ENCODE data around the gene UPK3BL2. TPM values are rescaled to one million over a fixed set of nuclear protein-coding genes. Genes with fewer than 3 reads are reported as not detected.
"Not testable (repeated sequence)": the region's sequence is repeated elsewhere in the genome, so short reads cannot be mapped to it uniquely, and the experiment has no call there.

Gene UPK3BL2
- total and polyA plus RNA-seq, 10 donors = 11.5 to 31.0 (median 23.7) TPM

DNA sequence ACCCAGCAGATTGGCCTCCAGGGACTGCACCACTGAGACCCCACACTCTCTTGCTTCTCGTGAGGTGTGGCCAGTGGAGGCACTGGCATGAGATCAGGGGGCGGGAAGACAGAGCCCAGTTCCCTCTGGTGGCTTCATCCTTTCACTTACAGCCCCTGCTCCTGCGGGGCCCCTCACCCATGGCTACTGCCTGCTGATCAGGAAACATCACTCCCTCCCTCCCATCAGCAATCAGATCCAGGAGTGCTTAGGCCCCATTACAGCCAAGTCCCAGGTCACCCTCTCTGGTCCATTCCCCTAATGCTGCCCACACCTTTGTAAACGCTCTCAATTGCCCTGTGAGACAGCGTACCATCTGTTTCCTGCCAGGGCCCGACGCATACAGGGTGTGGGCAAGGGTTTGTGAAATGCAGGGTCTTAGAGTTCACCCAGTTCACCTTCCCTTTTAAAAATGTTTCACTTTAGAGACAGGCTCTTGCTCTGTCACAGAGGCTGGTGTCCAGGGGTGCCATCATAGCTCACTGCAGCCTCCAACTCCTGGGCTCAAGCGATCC, 8.4 kb downstream of the UPK3BL2 start:
- DNase-seq; H3K4me3 ChIP-seq; H3K27me3 ChIP-seq (replicated peaks in 1 of 7); H3K4me1 ChIP-seq; H3K27ac ChIP-seq; H3K9me3 ChIP-seq; H3K36me3 ChIP-seq; intact Hi-C loops (cut with DNase I; ENCODE audit: low total_unique reads): not testable (repeated sequence)
- WGBS, 5 donors = 16 to 78% (median 39%) methylated on average over 1 to 4 of the region's 8 CpGs

GRCh38 chr7:102532127-102532526, 11.4 kb downstream of the UPK3BL2 start:
- intact Hi-C loops (cut with DNase I; ENCODE audit: low total_unique reads); H3K27ac ChIP-seq; DNase-seq; H3K4me3 ChIP-seq; H3K9me3 ChIP-seq; H3K27me3 ChIP-seq (replicated peaks in 1 of 7); H3K36me3 ChIP-seq; H3K4me1 ChIP-seq: not testable (repeated sequence)
- WGBS, 5 donors = 81 to 95% (median 83%) methylated on average over 2 of the region's 2 CpGs

DNA sequence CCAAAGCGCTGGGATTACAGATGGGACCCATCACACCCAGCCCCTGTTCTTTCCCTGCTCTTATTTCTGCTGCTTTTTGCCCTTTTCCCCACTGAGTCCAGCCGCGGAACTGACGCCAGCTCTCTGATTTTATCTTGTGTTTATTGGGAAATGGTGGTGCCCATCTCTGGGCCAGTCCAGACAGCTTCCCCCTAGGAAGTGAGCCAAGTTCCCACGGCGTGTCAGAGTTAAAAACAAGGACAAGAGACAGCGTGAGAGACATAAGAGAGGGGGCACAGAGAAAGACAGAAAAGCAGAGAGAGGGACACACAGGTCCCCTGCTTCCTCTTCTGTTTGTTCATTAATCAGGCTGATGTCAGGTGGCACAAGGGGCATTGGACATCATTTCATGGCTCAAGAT, 11.9 kb downstream of the UPK3BL2 start:
- H3K4me1 ChIP-seq; H3K9me3 ChIP-seq; H3K27ac ChIP-seq; H3K36me3 ChIP-seq; intact Hi-C loops (cut with DNase I; ENCODE audit: low total_unique reads); H3K27me3 ChIP-seq (replicated peaks in 1 of 7); H3K4me3 ChIP-seq: not testable (repeated sequence)
- peak; percentile 41 for DNase-seq
- no CpG with 5 or more reads among the region's 7 CpGs for WGBS, 5 donors

DNA sequence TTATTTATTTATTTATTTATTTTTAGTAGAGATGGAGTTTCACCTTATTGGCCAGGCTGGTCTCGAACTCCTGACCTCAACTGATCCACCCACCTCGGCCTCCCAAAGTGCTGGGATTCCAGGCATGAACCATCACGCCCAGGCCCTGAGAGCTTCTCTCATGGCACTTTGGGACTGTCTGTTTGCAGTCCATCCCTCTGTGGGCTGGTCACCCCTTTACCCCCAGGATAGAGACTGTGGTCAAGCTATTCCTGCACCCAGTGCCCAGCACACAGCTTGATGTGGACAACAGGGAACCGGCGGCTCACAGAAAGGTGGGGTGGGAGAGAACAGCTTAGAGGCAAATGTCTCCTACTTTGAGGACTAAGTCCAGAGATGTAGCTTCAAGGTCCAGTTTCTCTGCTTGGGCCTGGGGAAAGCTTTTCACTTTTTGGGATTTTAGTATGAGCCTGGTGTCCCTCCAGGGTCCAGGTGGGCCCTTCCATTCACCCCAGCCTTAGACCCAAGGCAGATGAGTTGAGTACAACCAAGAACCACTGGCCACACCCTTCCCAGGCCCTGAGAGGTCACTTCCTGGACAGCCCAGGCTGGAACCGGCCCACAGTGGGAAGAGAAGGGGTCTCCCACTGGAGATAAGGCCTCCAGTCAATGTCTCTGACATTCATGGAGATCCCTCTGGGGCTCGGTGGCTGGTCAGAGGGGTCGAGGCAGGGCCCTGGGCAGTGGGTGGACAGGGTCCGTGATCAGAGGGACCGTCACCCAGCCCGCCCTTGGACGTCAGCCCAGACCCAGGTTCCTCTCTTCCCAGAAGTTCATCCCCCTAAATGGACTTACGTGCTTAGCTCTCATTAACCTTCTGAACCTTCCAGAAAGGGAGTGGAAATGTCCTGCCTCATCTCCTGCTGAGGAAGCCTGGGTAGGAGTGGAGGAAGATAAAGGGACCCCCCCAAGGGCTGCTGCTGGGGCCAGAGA, 15.4 kb downstream of the UPK3BL2 start:
- 94 to 100% (median 100%) methylated on average over 1 to 4 of the region's 13 CpGs for WGBS, 5 donors
- H3K9me3 ChIP-seq; H3K27me3 ChIP-seq (replicated peaks in 1 of 7); intact Hi-C loops (cut with DNase I; ENCODE audit: low total_unique reads); H3K4me1 ChIP-seq; H3K36me3 ChIP-seq; DNase-seq; H3K27ac ChIP-seq; H3K4me3 ChIP-seq: not testable (repeated sequence)

DNA sequence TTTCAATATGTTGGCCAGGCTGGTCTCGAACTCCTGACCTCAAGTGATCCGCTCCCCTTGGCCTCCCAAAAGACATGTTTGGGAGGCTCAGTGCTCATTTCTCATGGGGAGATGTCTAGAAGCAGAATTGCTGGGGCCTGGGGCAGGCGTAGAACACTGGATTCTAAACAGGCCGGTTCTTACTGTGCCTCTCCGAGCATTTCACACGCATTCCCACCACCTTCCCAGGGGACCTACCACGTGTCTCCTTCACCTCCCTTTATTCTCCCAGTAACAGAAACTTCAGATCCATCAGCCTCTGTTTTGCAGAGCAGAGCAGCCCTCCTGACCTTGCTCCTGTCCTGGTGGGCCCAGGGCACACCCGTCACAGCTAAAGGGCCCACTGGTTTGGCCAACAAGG, 16.3 kb downstream of the UPK3BL2 start:
- H3K4me1 ChIP-seq; H3K27ac ChIP-seq; H3K9me3 ChIP-seq; H3K27me3 ChIP-seq (replicated peaks in 1 of 7); DNase-seq; H3K36me3 ChIP-seq; intact Hi-C loops (cut with DNase I; ENCODE audit: low total_unique reads); H3K4me3 ChIP-seq: not testable (repeated sequence)
- WGBS, 5 donors = 86 to 100% (median 89%) methylated on average over 1 of the region's 8 CpGs; no CpG with 5 or more reads in 1 of the 5 donors

GRCh38 chr7:102524803-102525202, 18.7 kb downstream of the UPK3BL2 start:
- H3K27me3 ChIP-seq (replicated peaks in 1 of 7); H3K9me3 ChIP-seq; intact Hi-C loops (cut with DNase I; ENCODE audit: low total_unique reads); H3K4me3 ChIP-seq; DNase-seq; H3K27ac ChIP-seq; H3K36me3 ChIP-seq; H3K4me1 ChIP-seq: not testable (repeated sequence)
- WGBS, 5 donors = 20 to 90% (median 77%) methylated on average over 1 of the region's 2 CpGs

GRCh38 chr7:102520797-102521196, 22.7 kb downstream of the UPK3BL2 start:
- 96 to 100% methylated on average over 3 of the region's 5 CpGs; no CpG with 5 or more reads in 3 of the 5 donors for WGBS, 5 donors
- intact Hi-C loops (cut with DNase I; ENCODE audit: low total_unique reads); H3K36me3 ChIP-seq: not testable (repeated sequence)

GRCh38 chr7:102517550-102518147, 25.8 kb downstream of the UPK3BL2 start, which contains the start of gene RASA4B:
Gene RASA4B (minus strand): TSS chr7:102517777. CDS start chr7:102517710, 67 bp downstream.
- H3K9me3 ChIP-seq; intact Hi-C loops (cut with DNase I; ENCODE audit: low total_unique reads); H3K36me3 ChIP-seq; H3K27ac ChIP-seq; H3K27me3 ChIP-seq (replicated peaks in 1 of 7); H3K4me1 ChIP-seq: not testable (repeated sequence)
- peak; percentile 54 for DNase-seq
- peak within 1 kb of the TSS in 4 of 8 donors; percentile 24 to 56 (median 28) for H3K4me3 ChIP-seq
- 1 to 5% (median 1%) methylated on average over 7 to 25 of the region's 61 CpGs; no CpG with 5 or more reads in 2 of the 5 donors for WGBS, 5 donors

More at GRCh38 chr7:102520797-102521196, 22.7 kb downstream of the UPK3BL2 start:
- not testable (repeated sequence) for H3K4me3 ChIP-seq; H3K4me1 ChIP-seq; H3K9me3 ChIP-seq; H3K27me3 ChIP-seq (replicated peaks in 1 of 7); H3K27ac ChIP-seq; DNase-seq

- H3K4me1 ChIP-seq; H3K27ac ChIP-seq; H3K36me3 ChIP-seq; H3K9me3 ChIP-seq; H3K4me3 ChIP-seq; H3K27me3 ChIP-seq (replicated peaks in 1 of 7); intact Hi-C loops (cut with DNase I; ENCODE audit: low total_unique reads); DNase-seq: not testable (repeated sequence)
- no CpG with 5 or more reads among the region's 10 CpGs for WGBS, 5 donors
Measured at GRCh38 chr7:102516951-102517350, 26.5 kb downstream of the UPK3BL2 start.

DNA sequence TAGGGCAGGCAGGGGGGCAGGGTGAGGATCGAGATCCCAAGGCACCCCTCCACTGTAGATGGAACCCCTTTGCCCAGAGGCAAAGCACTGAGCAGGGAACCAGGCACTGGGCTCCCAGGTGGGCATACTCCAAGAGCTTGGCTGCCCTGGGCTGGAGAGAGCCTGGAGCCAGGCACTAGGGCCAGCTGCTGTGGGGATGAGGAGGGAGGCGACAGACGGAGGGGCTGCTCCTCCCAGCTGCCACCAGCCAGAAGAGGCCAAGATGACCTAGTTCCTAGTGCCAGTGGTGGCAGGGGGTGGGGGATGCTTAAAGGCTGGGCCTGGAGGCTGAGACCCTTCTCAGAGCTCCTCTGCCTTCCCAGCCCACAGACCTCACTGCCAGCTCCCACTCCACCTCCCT, 27.6 kb downstream of the UPK3BL2 start:
- no CpG with 5 or more reads among the region's 3 CpGs for WGBS, 5 donors

More for the DNA sequence above, 27.6 kb downstream of the UPK3BL2 start:
- H3K27ac ChIP-seq; intact Hi-C loops (cut with DNase I; ENCODE audit: low total_unique reads); H3K27me3 ChIP-seq (replicated peaks in 1 of 7); H3K9me3 ChIP-seq; DNase-seq; H3K36me3 ChIP-seq; H3K4me3 ChIP-seq; H3K4me1 ChIP-seq: not testable (repeated sequence)

Measured in spleen (tissue), 11 donors.